ENCODE data around the gene HNRNPUL1.

Gene HNRNPUL1

GRCh38 chr19:41300555-41300954, 36.4 kb downstream of the HNRNPUL1 start:
- no peak overlapping the region for H3K27ac ChIP-seq (ENCODE audit: poor library complexity, severe bottlenecking)
- DNase-seq (ENCODE audit: low spot score) (no peak), ATAC-seq (ENCODE audit: low read depth) (no peak)
- H3K27me3 ChIP-seq (ENCODE audit: insufficient read depth, poor library complexity, severe bottlenecking) = no peaks in the 10 kb centered on the region
- no peaks in the 10 kb centered on the region for H3K4me1 ChIP-seq (ENCODE audit: insufficient read depth, poor library complexity, severe bottlenecking)
- H3K36me3 ChIP-seq (ENCODE audit: low read depth) = peaks cover 96% of the 10 kb centered on the region
- no peaks in the 10 kb centered on the region for H3K9me3 ChIP-seq (ENCODE audit: severe bottlenecking)
- no peak for TF ChIP-seq CTCF (IDR thresholded peaks at IDR 0.05; ENCODE audit: poor library complexity, severe bottlenecking)
- no peak overlapping the region for H3K4me3 ChIP-seq (ENCODE audit: severe bottlenecking)

GRCh38 chr19:41302624-41303351, 38.6 kb downstream of the HNRNPUL1 start:
- Histone ChIP-seq H3K27ac (ENCODE audit: poor library complexity, severe bottlenecking) (no peak overlapping the region), H3K4me3 (ENCODE audit: severe bottlenecking) (no peak overlapping the region), H3K4me1 (ENCODE audit: insufficient read depth, poor library complexity, severe bottlenecking) (no peaks in the 10 kb centered on the region), H3K9me3 (ENCODE audit: severe bottlenecking) (no peaks in the 10 kb centered on the region), H3K36me3 (ENCODE audit: low read depth) (peaks cover 90% of the 10 kb centered on the region), H3K27me3 (ENCODE audit: insufficient read depth, poor library complexity, severe bottlenecking) (no peaks in the 10 kb centered on the region)
- ATAC-seq (ENCODE audit: low read depth) = no peak
- no peak for TF ChIP-seq CTCF (IDR thresholded peaks at IDR 0.05; ENCODE audit: poor library complexity, severe bottlenecking)
- no peak for DNase-seq (ENCODE audit: low spot score)

- no peak for TF ChIP-seq CTCF (IDR thresholded peaks at IDR 0.05; ENCODE audit: poor library complexity, severe bottlenecking)
- ATAC-seq (ENCODE audit: low read depth) (no peak), DNase-seq (ENCODE audit: low spot score) (no peak)
- Histone ChIP-seq H3K27me3 (ENCODE audit: insufficient read depth, poor library complexity, severe bottlenecking) (no peaks in the 10 kb centered on the region), H3K9me3 (ENCODE audit: severe bottlenecking) (no peaks in the 10 kb centered on the region), H3K27ac (ENCODE audit: poor library complexity, severe bottlenecking) (no peak overlapping the region), H3K36me3 (ENCODE audit: low read depth) (peaks cover 79% of the 10 kb centered on the region), H3K4me3 (ENCODE audit: severe bottlenecking) (no peak overlapping the region), H3K4me1 (ENCODE audit: insufficient read depth, poor library complexity, severe bottlenecking) (peaks cover 4% of the 10 kb centered on the region)
Observed at GRCh38 chr19:41303954-41304353, 39.8 kb downstream of the HNRNPUL1 start.

- no peaks in the 10 kb centered on the region for H3K9me3 ChIP-seq (ENCODE audit: severe bottlenecking)
- H3K27ac ChIP-seq (ENCODE audit: poor library complexity, severe bottlenecking) = no peak overlapping the region
- H3K4me3 ChIP-seq (ENCODE audit: severe bottlenecking) = no peak overlapping the region
- no peak for DNase-seq (ENCODE audit: low spot score)
- peaks cover 69% of the 10 kb centered on the region for H3K36me3 ChIP-seq (ENCODE audit: low read depth)
- no peak for TF ChIP-seq CTCF (IDR thresholded peaks at IDR 0.05; ENCODE audit: poor library complexity, severe bottlenecking)
- no peak for ATAC-seq (ENCODE audit: low read depth)
- peaks cover 6% of the 10 kb centered on the region for H3K4me1 ChIP-seq (ENCODE audit: insufficient read depth, poor library complexity, severe bottlenecking)
- no peaks in the 10 kb centered on the region for H3K27me3 ChIP-seq (ENCODE audit: insufficient read depth, poor library complexity, severe bottlenecking)
Observed at GRCh38 chr19:41304706-41305483, 40.7 kb downstream of the HNRNPUL1 start.

Data from RWPE2 (cell line).